SU-DHL-6 (cell line): Measurements from ENCODE around the gene FANK1.

Experiments used
- CTCF ChIP-seq: fragments of 200-600 bp; sonication (generic); IDR thresholded peaks from one replicate; pipeline ENCODE4 v1.5.1; 2017; ENCODE audit warnings: antibody characterized with exemption, mild to moderate bottlenecking, low read length, moderate library complexity; ENCODE audit not compliant: insufficient read depth, poor library complexity, severe bottlenecking
- EZH2phosphoT487 ChIP-seq: fragments of 200-600 bp; sonication (generic), shearing (Covaris generic); conservative IDR thresholded peaks from 2 replicates; pipeline ENCODE4 v1.6.1; 2018; ENCODE audit warnings: mild to moderate bottlenecking, antibody characterized with exemption, low read length, moderate library complexity, mixed read lengths

- no peak for TF ChIP-seq CTCF
- no peak for TF ChIP-seq EZH2phosphoT487
These were observed 86.8 kb downstream of the FANK1 start for GRCh38 chr10:125983161-125983560.
